ENCODE results near the gene HAND1.

DNA sequence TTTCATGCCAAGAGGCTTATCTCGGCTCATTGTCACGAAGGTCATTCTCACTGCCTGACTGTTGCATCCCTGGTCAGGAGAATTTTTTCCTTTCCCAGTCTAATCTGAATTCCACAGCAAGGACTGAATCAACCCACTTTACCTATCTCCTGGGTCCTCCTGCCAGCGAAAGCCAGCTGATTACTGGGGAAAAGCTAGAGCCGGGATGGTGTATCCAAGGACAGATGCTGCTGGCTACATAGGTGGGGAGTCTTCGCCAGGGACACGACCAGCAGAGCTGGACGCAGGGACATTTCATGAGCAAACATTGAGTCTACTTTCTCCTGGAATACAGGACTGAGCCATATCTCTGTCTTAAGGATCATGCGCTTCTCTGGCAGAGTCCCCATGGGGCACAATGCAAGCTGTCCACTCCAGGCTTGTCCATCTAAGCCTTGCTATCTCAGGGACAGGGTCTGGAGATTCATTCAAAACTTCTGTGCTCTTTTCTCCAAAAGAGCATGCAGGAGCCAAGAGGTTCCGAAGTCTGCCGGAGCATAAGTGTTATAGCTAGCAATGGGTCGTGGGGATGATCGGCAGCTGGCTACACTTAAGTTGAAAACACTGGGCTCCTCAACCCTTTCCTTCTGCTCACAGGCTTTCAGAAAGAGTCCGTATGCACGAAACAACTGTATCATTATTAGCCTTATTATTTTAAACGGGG lies 6.5 kb upstream of the HAND1 start:
- TF ChIP-seq CTCF (conservative IDR thresholded peaks at IDR 0.05; ENCODE audit: low read length) = no peak
- TF ChIP-seq EZH2phosphoT487 (IDR thresholded peaks at IDR 0.05; ENCODE audit: borderline replicate concordance) = no peak
